A549 treated with AZD2906 at 1 μM for 4 hours (cell line): ENCODE results near the gene CCL4L2. TPM values are rescaled to one million over a fixed set of nuclear protein-coding genes. Genes with fewer than 3 reads are reported as not detected.

ENCODE experiments used
- total RNA-seq: library from RNA; stranded (reverse); fragments of 200-300 nt; extraction: Qiagen RNA extraction; gene quantifications from 5 replicates; pipeline ENCODE4 v1.2.3, GENCODE V29; 2022

CCL4L2 gene
- total RNA-seq: not detected in 5 replicates

DNA sequence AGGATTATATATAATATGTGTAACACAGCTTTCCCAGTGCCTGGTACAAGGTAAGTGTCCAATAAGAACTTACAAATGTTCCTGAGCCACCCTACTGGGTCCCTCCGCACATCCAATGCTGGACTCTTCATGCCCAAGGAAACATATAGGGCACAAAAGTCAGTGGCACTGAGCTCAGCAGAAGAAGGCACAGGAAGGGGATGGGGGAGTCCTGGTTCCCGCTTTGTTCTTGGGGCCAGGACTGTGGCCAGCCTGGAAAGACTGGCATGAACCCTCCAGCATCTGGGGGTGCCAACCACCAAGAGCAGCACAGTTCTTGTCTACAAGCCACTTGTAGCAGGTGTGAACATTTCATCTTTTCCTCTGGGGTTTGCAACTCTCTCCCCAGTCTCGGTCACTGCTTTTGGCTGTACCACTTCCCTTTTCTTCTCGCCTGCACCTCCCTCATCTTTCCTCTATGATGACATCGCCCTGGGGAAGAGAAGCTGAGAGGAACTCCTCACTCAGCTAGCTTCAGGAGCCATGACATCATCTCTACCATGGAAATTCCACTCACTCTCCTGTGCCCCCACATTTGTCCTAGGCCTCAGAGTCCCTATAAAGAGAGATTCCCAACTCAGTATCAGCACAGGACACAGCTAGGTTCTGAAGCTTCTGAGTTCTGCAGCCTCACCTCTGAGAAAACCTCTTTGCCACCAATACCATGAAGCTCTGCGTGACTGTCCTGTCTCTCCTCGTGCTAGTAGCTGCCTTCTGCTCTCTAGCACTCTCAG, at the start of gene CCL4L2:
CCL4L2 (plus strand) TSS at position 625 of the 773 bp plus-strand sequence.

DNA sequence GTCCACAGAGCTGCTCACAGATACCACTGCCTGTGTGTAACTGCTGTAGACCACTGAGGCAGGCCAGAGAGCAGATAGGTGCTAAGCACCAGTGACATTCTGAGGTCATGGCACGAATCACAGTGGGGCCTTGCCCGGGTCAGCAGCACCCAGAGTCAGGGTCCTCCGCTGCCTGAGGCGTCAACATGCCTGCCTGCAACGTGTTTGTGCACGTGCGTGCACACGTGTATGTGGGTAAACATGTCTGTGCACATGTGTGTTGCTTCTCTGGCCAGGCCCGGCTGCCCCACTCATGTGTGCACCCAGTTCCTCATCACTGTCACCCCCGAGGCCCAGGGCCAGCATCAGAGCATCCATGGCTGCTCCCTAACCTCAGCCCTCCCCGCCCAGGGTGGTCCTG, 34.3 kb upstream of the CCL4L2 start, which contains the start of gene TBC1D3B:
TBC1D3B (minus strand) TSS at position 101 of the 400 bp plus-strand sequence. CDS start 1,586 bp downstream, outside the sequence.

Other genes with a start within 250 kb of the CCL4L2 start
- not detected in 5 replicates for gene CCL16, start 229.6 kb upstream of the CCL4L2 start, total RNA-seq
- gene CCL14, start 224.3 kb upstream of the CCL4L2 start, total RNA-seq: not detected in 5 replicates
- not detected in 5 replicates for gene CCL15, start 209.5 kb upstream of the CCL4L2 start, total RNA-seq
- not detected in 5 replicates for gene CCL23, start 193.1 kb upstream of the CCL4L2 start, total RNA-seq
- gene CCL18, start 146.8 kb upstream of the CCL4L2 start, total RNA-seq: not detected in 5 replicates
- not detected in 5 replicates for gene CCL3, start 120.9 kb upstream of the CCL4L2 start, total RNA-seq
- 0.09 TPM in 1 of 5 replicates, not detected in the others for gene CCL4, start 107.2 kb upstream of the CCL4L2 start, total RNA-seq
- 1.8 to 3.6 TPM (median 3.1 TPM) in 5 replicates for gene TBC1D3B, start 34.4 kb upstream of the CCL4L2 start, total RNA-seq
- gene CCL3L1, start 14.3 kb upstream of the CCL4L2 start, total RNA-seq: not detected in 5 replicates
- 0.17 to 0.42 TPM (median 0.21 TPM) in 5 replicates for gene TBC1D3I, start 53.5 kb downstream of the CCL4L2 start, total RNA-seq
- not detected in 5 replicates for gene TBC1D3G, start 112.8 kb downstream of the CCL4L2 start, total RNA-seq
- gene TBC1D3H, start 177.4 kb downstream of the CCL4L2 start, total RNA-seq: not detected in 5 replicates